Muscle layer of colon (tissue), 2 donors: Measurements from ENCODE around the gene MESP2.
A peak's percentile ranks its signal among the peaks of the same experiment; 100 is the strongest.

ENCODE experiments used
- H3K27ac ChIP-seq: one replicate; pipeline ENCODE4 v1.7.0; 2013; ENCODE audit warnings: low read depth, mild to moderate bottlenecking, low read length, moderate library complexity
- H3K27me3 ChIP-seq, 2 donors: one replicate each; pipeline ENCODE4 v1.7.0; 2013; ENCODE audit warnings: low read length in 2 of 2, mild to moderate bottlenecking in 2 of 2; ENCODE audit not compliant: insufficient read depth in 2 of 2, control insufficient read depth in 1 of 2
- H3K36me3 ChIP-seq: one replicate; pipeline ENCODE4 v1.7.0; 2013; ENCODE audit warnings: mild to moderate bottlenecking, low read length; ENCODE audit not compliant: insufficient read depth
- H3K4me1 ChIP-seq: one replicate; pipeline ENCODE4 v1.7.0; 2013; ENCODE audit warnings: mild to moderate bottlenecking, low read length; ENCODE audit not compliant: insufficient read depth
- H3K4me3 ChIP-seq, 2 donors: one replicate each; pipeline ENCODE4 v1.7.0; 2013; ENCODE audit warnings: low read length in 2 of 2, low read depth in 1 of 2, mild to moderate bottlenecking in 1 of 2, moderate library complexity in 1 of 2
- H3K9ac ChIP-seq: one replicate; pipeline ENCODE4 v1.7.0; 2013; ENCODE audit warnings: low read length
- H3K9me3 ChIP-seq: one replicate; pipeline ENCODE4 v1.7.0; 2013; ENCODE audit warnings: mild to moderate bottlenecking, low read length
- donor health status: abdominal sarcoma.
- donor health status: Adenocarcinoma of cecum.

Gene MESP2

GRCh38 chr15:89814112-89814742 lies 38.1 kb downstream of the MESP2 start:
- Histone ChIP-seq H3K27me3 (peaks cover 14 to 41% of the 10 kb centered on the region in 2 donors), H3K9me3 (peaks cover 7% of the 10 kb centered on the region), H3K36me3 (no peaks in the 10 kb centered on the region), H3K27ac (no peak overlapping the region), H3K4me1 (no peaks in the 10 kb centered on the region), H3K9ac (no peak overlapping the region), H3K4me3 (peak overlapping the region in 1 of 2 donors; percentile 32)

- Histone ChIP-seq H3K36me3 (no peaks in the 10 kb centered on the region), H3K9me3 (peaks cover 7% of the 10 kb centered on the region), H3K27ac (no peak overlapping the region), H3K4me3 (no peak overlapping the region), H3K9ac (no peak overlapping the region), H3K27me3 (peaks cover 14 to 41% of the 10 kb centered on the region in 2 donors), H3K4me1 (no peaks in the 10 kb centered on the region)
Measured at GRCh38 chr15:89815769-89816168, 39.6 kb downstream of the MESP2 start.

DNA sequence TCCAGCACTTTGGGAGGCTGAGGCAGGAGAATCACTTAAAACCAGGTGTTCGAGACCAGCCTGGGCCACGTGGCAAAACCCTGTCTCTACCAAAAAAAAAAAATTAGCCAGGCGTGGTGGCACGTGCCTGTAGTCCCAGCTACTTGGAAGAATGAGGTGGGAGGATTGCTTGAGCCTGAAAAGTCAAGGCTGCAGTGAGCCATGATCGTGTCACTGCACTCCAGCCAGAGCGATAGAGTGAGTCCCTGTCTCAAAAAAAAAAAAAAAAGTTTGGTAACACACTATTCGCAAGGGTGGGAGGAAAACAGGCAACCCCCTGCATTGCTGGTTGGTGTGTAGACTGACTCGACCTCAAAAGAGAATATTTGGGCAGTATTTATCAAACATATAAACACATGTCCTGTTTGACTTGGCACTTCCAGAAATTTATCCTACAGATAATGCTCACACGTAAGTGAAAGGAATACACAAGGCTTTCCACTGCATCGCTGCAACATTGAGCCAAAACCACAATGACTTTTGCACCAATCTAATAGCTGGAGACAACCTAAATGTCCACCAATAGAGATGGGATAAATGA lies 41.7 kb downstream of the MESP2 start:
- no peak overlapping the region for H3K9ac ChIP-seq
- H3K27me3 ChIP-seq, result peaks cover 14 to 47% of the 10 kb centered on the region in 2 donors
- H3K36me3 ChIP-seq, result no peaks in the 10 kb centered on the region
- no peak overlapping the region for H3K27ac ChIP-seq
- no peak overlapping the region for H3K4me3 ChIP-seq
- no peaks in the 10 kb centered on the region for H3K4me1 ChIP-seq
- H3K9me3 ChIP-seq, result peaks cover 7% of the 10 kb centered on the region

GRCh38 chr15:89818287-89818686 lies 42.2 kb downstream of the MESP2 start:
- no peak overlapping the region for H3K27ac ChIP-seq
- H3K4me1 ChIP-seq, result no peaks in the 10 kb centered on the region
- H3K36me3 ChIP-seq, result no peaks in the 10 kb centered on the region
- H3K9ac ChIP-seq, result no peak overlapping the region
- H3K9me3 ChIP-seq, result peaks cover 7% of the 10 kb centered on the region
- no peak overlapping the region for H3K4me3 ChIP-seq
- peaks cover 14 to 42% of the 10 kb centered on the region in 2 donors for H3K27me3 ChIP-seq

DNA sequence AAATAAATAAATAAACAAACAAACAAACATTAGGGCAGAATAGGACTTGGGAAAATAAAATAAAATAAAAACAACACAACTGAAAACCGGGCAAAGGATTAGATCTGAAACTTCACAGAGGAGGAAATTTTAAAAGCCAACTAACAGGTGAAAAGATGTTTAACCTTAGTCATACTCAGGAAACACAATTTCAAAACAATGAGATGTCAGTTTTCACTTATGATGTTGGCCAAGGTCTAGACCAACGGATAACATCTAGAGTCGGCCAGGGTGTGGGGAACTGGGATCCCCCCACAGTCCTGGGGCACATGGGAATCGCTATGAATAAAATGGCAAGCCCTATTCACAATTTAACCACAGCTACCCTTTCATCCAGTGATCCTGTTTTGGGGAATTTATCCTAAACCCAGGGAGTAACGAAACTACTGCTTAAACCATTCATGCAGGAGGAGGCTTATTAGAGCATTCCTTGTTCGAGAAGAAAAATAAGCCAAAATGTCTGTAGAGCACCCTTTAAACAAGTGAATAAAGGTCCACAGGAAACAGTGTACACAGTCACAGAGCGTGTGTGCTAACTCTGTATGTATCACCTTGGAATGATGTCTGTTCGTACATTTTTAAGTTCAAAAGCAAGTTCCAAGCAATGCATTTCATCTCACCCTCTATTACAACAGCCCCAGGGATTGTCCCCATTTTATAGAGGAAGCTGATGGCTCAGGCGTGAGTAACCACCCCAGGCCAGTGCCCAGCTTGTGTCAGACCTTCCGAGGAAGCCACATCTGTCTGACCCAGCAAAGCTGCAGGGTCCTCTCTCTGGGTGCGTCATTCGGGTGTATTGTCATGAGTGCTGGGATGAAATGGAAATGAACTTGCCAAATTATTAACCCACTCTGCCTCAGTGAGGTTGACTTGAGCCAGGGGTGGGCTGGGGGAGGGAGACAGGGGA lies 44.8 kb downstream of the MESP2 start:
- H3K4me3 ChIP-seq, result no peak overlapping the region
- H3K36me3 ChIP-seq, result no peaks in the 10 kb centered on the region
- H3K9ac ChIP-seq, result no peak overlapping the region
- H3K27me3 ChIP-seq, result peaks cover 5 to 16% of the 10 kb centered on the region in 2 donors
- H3K9me3 ChIP-seq, result peaks cover 4% of the 10 kb centered on the region
- no peaks in the 10 kb centered on the region for H3K4me1 ChIP-seq
- no peak overlapping the region for H3K27ac ChIP-seq

GRCh38 chr15:89822026-89822425 lies 45.9 kb downstream of the MESP2 start:
- no peak overlapping the region for H3K27ac ChIP-seq
- peaks cover 0 to 7% of the 10 kb centered on the region in 2 donors for H3K27me3 ChIP-seq
- H3K4me3 ChIP-seq, result no peak overlapping the region
- H3K4me1 ChIP-seq, result no peaks in the 10 kb centered on the region
- no peak overlapping the region for H3K9ac ChIP-seq
- H3K36me3 ChIP-seq, result no peaks in the 10 kb centered on the region
- no peaks in the 10 kb centered on the region for H3K9me3 ChIP-seq

DNA sequence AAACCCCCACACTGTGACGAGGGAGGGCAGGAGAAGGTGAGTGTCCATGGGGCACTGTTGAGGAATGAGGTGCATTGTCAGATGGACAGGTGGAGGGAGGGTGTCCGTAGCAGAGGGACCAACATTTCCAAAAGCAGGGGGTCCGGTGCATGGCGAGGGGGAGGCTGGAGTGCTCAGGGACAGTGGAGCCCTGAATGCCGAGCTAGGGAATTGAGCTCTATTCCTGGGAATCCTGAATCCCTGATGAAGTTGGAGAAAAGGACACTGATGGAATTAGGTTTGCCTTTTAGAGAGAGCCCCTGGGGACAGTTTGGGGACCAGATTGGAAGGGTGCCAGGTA lies 46.4 kb downstream of the MESP2 start:
- Histone ChIP-seq H3K9ac (no peak overlapping the region), H3K4me3 (no peak overlapping the region), H3K4me1 (no peaks in the 10 kb centered on the region), H3K36me3 (no peaks in the 10 kb centered on the region), H3K27me3 (peaks cover 0 to 7% of the 10 kb centered on the region in 2 donors), H3K27ac (no peak overlapping the region), H3K9me3 (no peaks in the 10 kb centered on the region)

- Histone ChIP-seq H3K27ac (no peak overlapping the region), H3K36me3 (no peaks in the 10 kb centered on the region)
Measured at GRCh38 chr15:89822951-89823711, 47.0 kb downstream of the MESP2 start.

GRCh38 chr15:89823836-89824606 lies 47.9 kb downstream of the MESP2 start:
- no peak overlapping the region for H3K4me3 ChIP-seq
- peaks cover 0 to 7% of the 10 kb centered on the region in 2 donors for H3K27me3 ChIP-seq
- H3K9me3 ChIP-seq, result no peaks in the 10 kb centered on the region
- H3K27ac ChIP-seq, result no peak overlapping the region
- no peaks in the 10 kb centered on the region for H3K36me3 ChIP-seq
- H3K4me1 ChIP-seq, result peaks cover 12% of the 10 kb centered on the region
- H3K9ac ChIP-seq, result no peak overlapping the region

More at GRCh38 chr15:89822951-89823711, 47.0 kb downstream of the MESP2 start:
- Histone ChIP-seq H3K4me1 (peaks cover 3% of the 10 kb centered on the region), H3K4me3 (no peak overlapping the region), H3K27me3 (peaks cover 0 to 7% of the 10 kb centered on the region in 2 donors), H3K9me3 (no peaks in the 10 kb centered on the region), H3K9ac (no peak overlapping the region)

DNA sequence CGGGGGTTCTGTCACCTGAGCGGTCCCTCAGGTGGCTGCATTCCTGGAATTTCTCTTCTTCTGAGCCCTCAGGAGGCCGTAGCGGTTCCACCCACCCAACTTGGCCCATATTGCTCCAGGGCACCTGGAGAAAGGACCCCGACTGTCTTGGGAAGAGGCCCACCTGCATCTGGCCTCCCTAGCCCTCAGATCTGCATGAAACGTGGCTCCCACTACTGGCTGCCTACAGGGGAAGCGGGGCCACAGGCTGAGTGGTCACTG lies 48.4 kb downstream of the MESP2 start:
- H3K36me3 ChIP-seq, result no peaks in the 10 kb centered on the region
- no peak overlapping the region for H3K4me3 ChIP-seq
- peaks cover 12% of the 10 kb centered on the region for H3K4me1 ChIP-seq
- H3K27me3 ChIP-seq, result peaks cover 0 to 7% of the 10 kb centered on the region in 2 donors
- no peaks in the 10 kb centered on the region for H3K9me3 ChIP-seq
- no peak overlapping the region for H3K27ac ChIP-seq
- no peak overlapping the region for H3K9ac ChIP-seq
